Measurements from ENCODE around the gene SCARB1. TPM values are rescaled to one million over a fixed set of nuclear protein-coding genes. Genes with fewer than 3 reads are reported as not detected.
A peak's percentile ranks its signal among the peaks of the same experiment; 100 is the strongest.

The SCARB1 gene
- total RNA-seq, 2 donors from 2014 or later = 33.0 to 36.2 TPM

DNA sequence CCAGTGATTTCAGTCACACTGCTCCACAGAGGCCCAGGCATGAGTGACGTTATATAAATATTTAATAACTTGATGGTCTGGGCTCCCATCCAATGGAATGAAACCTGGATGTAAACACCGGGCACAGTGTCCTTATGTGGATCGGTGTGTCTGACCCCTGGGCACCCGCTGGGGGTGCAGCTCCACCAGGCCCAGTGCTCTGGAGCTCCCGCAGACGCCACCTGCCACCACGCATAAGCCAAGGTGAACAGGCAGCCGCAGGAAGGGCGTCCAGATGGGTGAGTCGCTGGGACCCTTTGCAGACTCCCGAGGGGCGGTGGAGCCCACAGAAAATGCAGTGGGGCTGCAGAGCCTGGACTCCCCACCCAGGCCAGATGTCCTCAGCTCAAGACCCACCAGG lies 121.6 kb downstream of the SCARB1 start:
- Mint-ChIP-seq H3K27me3 (ENCODE audit: insufficient read depth) (no peaks in the 10 kb centered on the region), H3K27ac (no peak overlapping the region), H3K4me1 (peaks cover 14% of the 10 kb centered on the region), H3K36me3 (ENCODE audit: low read depth) (no peaks in the 10 kb centered on the region), H3K9me3 (peaks cover 6% of the 10 kb centered on the region), H3K4me3 (no peak overlapping the region)
- no peak overlapping the region for H3K4me3 ChIP-seq (ENCODE audit: low read length)
- no peak overlapping the region for H3K27ac ChIP-seq (ENCODE audit: low read depth, low read length)
- TF ChIP-seq CTCF (conservative IDR thresholded peaks at IDR 0.05) = no peak
- no peak for DNase-seq
- H3K36me3 ChIP-seq (ENCODE audit: control insufficient read depth, insufficient read depth, low read length) = no peaks in the 10 kb centered on the region
- WGBS, 2 experiments (ENCODE audit: insufficient coverage in 1 of 2, insufficient read length in 1 of 2) = 90 to 94% methylated on average over 7 to 12 of the region's 12 CpGs
- no peaks in the 10 kb centered on the region for H3K4me1 ChIP-seq (ENCODE audit: control insufficient read depth, insufficient read depth, low read length)
- no peak overlapping the region for H3K9ac ChIP-seq (ENCODE audit: extremely low read depth, low read length, poor library complexity, severe bottlenecking)
- H3K9me3 ChIP-seq (ENCODE audit: control insufficient read depth, low read length) = peaks cover 5% of the 10 kb centered on the region
- H3K27me3 ChIP-seq (ENCODE audit: control insufficient read depth, insufficient read depth, low read length, poor library complexity, severe bottlenecking) = no peaks in the 10 kb centered on the region

DNA sequence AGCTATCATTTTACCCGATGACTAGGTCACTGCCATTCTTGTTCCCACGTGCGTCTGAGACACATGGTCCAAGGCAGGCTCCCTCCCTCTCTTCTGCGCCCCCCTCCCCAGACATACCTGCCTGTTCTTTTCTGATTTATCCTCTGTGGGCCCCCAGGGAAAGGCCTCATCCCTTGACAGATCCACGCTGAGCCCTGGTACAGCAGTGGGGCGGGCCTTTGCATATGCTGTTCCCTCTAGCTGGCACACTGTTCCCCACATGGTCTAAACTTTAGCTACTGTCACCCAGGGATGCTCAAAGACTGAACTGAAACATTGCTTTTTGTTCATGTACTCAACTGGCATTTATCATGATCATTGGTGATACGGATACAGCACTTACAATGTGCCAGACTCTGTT lies 122.5 kb downstream of the SCARB1 start:
- Mint-ChIP-seq H3K36me3 (ENCODE audit: low read depth) (no peaks in the 10 kb centered on the region), H3K9me3 (peaks cover 6% of the 10 kb centered on the region), H3K4me3 (no peak overlapping the region), H3K4me1 (peaks cover 10% of the 10 kb centered on the region), H3K27me3 (ENCODE audit: insufficient read depth) (no peaks in the 10 kb centered on the region), H3K27ac (no peak overlapping the region)
- no peak overlapping the region for H3K27ac ChIP-seq (ENCODE audit: low read depth, low read length)
- H3K36me3 ChIP-seq (ENCODE audit: control insufficient read depth, insufficient read depth, low read length) = no peaks in the 10 kb centered on the region
- H3K27me3 ChIP-seq (ENCODE audit: control insufficient read depth, insufficient read depth, low read length, poor library complexity, severe bottlenecking) = no peaks in the 10 kb centered on the region
- peaks cover 5% of the 10 kb centered on the region for H3K9me3 ChIP-seq (ENCODE audit: control insufficient read depth, low read length)
- WGBS, 2 experiments (ENCODE audit: insufficient coverage in 1 of 2, insufficient read length in 1 of 2) = 91 to 99% methylated on average over 7 of the region's 7 CpGs
- no peaks in the 10 kb centered on the region for H3K4me1 ChIP-seq (ENCODE audit: control insufficient read depth, insufficient read depth, low read length)
- no peak overlapping the region for H3K4me3 ChIP-seq (ENCODE audit: low read length)
- TF ChIP-seq CTCF (conservative IDR thresholded peaks at IDR 0.05) = no peak
- no peak overlapping the region for H3K9ac ChIP-seq (ENCODE audit: extremely low read depth, low read length, poor library complexity, severe bottlenecking)
- no peak for DNase-seq

DNA sequence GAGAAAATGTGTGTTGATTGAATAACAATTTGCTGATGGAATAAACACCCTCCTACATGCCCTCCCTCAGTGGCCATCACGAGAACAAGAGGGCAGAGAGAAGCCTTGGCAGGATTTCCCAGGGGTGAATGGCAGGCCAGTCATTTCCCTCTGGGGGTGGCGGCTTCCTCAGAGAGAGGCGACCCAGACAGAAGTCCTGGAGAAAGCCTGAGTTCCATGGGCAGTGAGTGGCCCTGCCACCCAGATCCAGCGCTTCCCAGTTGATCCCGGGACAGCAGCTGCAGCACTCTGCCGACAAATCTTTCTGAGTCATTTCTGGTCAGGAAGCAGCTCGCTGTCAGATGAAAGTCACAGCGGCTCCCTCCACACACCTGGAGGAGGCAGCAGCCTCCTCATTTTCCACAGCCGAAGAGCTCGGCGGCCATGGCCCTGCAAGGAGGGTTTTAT lies 123.0 kb downstream of the SCARB1 start:
- WGBS, 2 experiments (ENCODE audit: insufficient coverage in 1 of 2, insufficient read length in 1 of 2) = 84 to 91% methylated on average over 4 to 11 of the region's 11 CpGs
- no peak for TF ChIP-seq CTCF (conservative IDR thresholded peaks at IDR 0.05)
- no peak overlapping the region for H3K4me3 ChIP-seq (ENCODE audit: low read length)
- no peak overlapping the region for H3K4me3 Mint-ChIP-seq
- no peaks in the 10 kb centered on the region for H3K27me3 ChIP-seq (ENCODE audit: control insufficient read depth, insufficient read depth, low read length, poor library complexity, severe bottlenecking)
- H3K27ac Mint-ChIP-seq = no peak overlapping the region
- H3K27ac ChIP-seq (ENCODE audit: low read depth, low read length) = no peak overlapping the region
- no peaks in the 10 kb centered on the region for H3K36me3 ChIP-seq (ENCODE audit: control insufficient read depth, insufficient read depth, low read length)
- H3K9ac ChIP-seq (ENCODE audit: extremely low read depth, low read length, poor library complexity, severe bottlenecking) = no peak overlapping the region
- DNase-seq = peak; percentile 78
- H3K36me3 Mint-ChIP-seq (ENCODE audit: low read depth) = no peaks in the 10 kb centered on the region
- H3K9me3 Mint-ChIP-seq = peaks cover 6% of the 10 kb centered on the region
- H3K4me1 Mint-ChIP-seq = peaks cover 7% of the 10 kb centered on the region
- peaks cover 5% of the 10 kb centered on the region for H3K9me3 ChIP-seq (ENCODE audit: control insufficient read depth, low read length)
- H3K27me3 Mint-ChIP-seq (ENCODE audit: insufficient read depth) = no peaks in the 10 kb centered on the region
- H3K4me1 ChIP-seq (ENCODE audit: control insufficient read depth, insufficient read depth, low read length) = no peaks in the 10 kb centered on the region

All from endodermal cell (in vitro differentiated cells).